Small intestine (tissue), 7 donors: Measurements from ENCODE around the gene ELK3. TPM values are rescaled to one million over a fixed set of nuclear protein-coding genes. Genes with fewer than 3 reads are reported as not detected.

ENCODE experiments used
- DNase-seq, 2 donors: peaks; one replicate each; pipeline versions ENCODE4 v3.0.0 to v3.0.0-alpha.2; 2013
- FAIRE-seq: peaks from 2 replicates; lab custom pipeline; 2012; peaks lifted over from hg19 to GRCh38; lab: Jason Lieb, UNC
- H3K27ac ChIP-seq, 3 donors: one replicate each; pipeline ENCODE4 v1.5.1; 2013; ENCODE audit warnings: low read length in 2 of 3, mild to moderate bottlenecking in 2 of 3, control low read depth in 1 of 3, inconsistent platforms in 1 of 3, low read depth in 1 of 3, moderate library complexity in 1 of 3
- H3K27me3 ChIP-seq, 3 donors: one replicate each; pipeline ENCODE4 v1.6.1; 2013; ENCODE audit warnings: low read length in 3 of 3, inconsistent platforms in 1 of 3; ENCODE audit not compliant: control insufficient read depth in 3 of 3, insufficient read depth in 3 of 3
- H3K36me3 ChIP-seq, 3 donors: one replicate each; pipeline ENCODE4 v1.6.1; 2013; ENCODE audit warnings: low read length in 3 of 3, inconsistent platforms in 1 of 3, low read depth in 1 of 3, mild to moderate bottlenecking in 1 of 3, moderate library complexity in 1 of 3; ENCODE audit not compliant: control insufficient read depth in 3 of 3, insufficient read depth in 2 of 3
- H3K4me1 ChIP-seq, 3 donors: one replicate each; pipeline ENCODE4 v1.6.1; 2013; ENCODE audit warnings: low read length in 2 of 3, inconsistent platforms in 1 of 3, low read depth in 1 of 3, mild to moderate bottlenecking in 1 of 3, moderate library complexity in 1 of 3; ENCODE audit not compliant: control insufficient read depth in 3 of 3, insufficient read depth in 2 of 3
- H3K4me3 ChIP-seq, 3 donors: one replicate each; pipeline ENCODE4 v1.5.1; 2013; ENCODE audit warnings: low read length in 3 of 3, control low read depth in 1 of 3, inconsistent platforms in 1 of 3, low read depth in 1 of 3, mild to moderate bottlenecking in 1 of 3, moderate library complexity in 1 of 3
- H3K9me3 ChIP-seq, 2 donors: one replicate each; pipeline ENCODE4 v1.6.1; 2013; ENCODE audit warnings: low read depth in 1 of 2, low read length in 1 of 2; ENCODE audit not compliant: control insufficient read depth in 2 of 2, insufficient read depth in 1 of 2
- WGBS, 3 donors: extraction: QIAGEN DNeasy Blood & Tissue Kit; methylation state at CpG; one replicate each; pipeline ENCODE4 v1.1.7; 2013; 5-methylcytosine and 5-hydroxymethylcytosine counted together
- polyA plus RNA-seq, 4 donors: library from polyadenylated mRNA; stranded (reverse) in 3 of 4; unstranded in 1 of 4; fragments of 200-250 nt in 3 of 4; fragments of 120-200 nt in 1 of 4; gene quantifications; one replicate each; pipeline versions ENCODE4 v1.2.1 to v1.2.3, GENCODE V29; 2013
- donor health status: healthy with polysubstance abuse.
- donor health status: control.
- donor health status: control.
- donor health status: Bipolar disorder and iron deficiency.
- donor health status: healthy.

ELK3 gene
- polyA plus RNA-seq, 4 donors = 0.67 to 15.9 (median 10.8) TPM

- WGBS, 3 donors = 89 to 96% (median 94%) methylated on average over 7 of the region's 7 CpGs
- Histone ChIP-seq H3K4me1 (peaks cover 0 to 2% (median 0%) of the 10 kb centered on the region in 3 donors), H3K36me3 (peaks cover 0 to 37% (median 6%) of the 10 kb centered on the region in 3 donors), H3K27me3 (no peaks in the 10 kb centered on the region), H3K9me3 (no peaks in the 10 kb centered on the region), H3K4me3 (no peak overlapping the region), H3K27ac (peak overlapping the region in 1 of 3 donors; percentile 35)
- FAIRE-seq = no peak
- DNase-seq = no peak
Measured at GRCh38 chr12:96250119-96250685, 56.0 kb downstream of the ELK3 start.

DNA sequence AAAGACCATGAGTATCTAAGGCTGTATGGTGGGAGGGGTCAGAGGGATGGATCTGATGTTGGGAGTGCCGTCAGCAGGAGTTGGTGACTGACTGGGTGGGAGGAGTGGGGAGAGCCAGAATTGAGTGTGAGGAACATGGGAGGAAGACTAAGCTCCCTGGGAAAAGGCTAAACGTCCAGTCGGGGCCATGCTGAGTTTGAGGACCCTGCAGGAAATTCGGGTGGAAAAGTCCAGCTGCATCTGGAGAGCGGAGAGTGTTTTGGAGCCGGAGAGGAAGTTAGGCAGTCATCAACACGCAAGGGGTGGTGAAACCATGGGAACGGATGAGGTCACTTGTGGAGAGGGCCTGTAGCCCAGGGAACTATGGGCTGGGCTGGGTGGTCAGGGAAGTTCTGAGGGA lies 60.9 kb downstream of the ELK3 start:
- FAIRE-seq (no peak), DNase-seq (peak in 1 of 2 donors; percentile 26)
- H3K27ac ChIP-seq = peak overlapping the region in 1 of 3 donors; percentile 77
- peaks cover 0 to 15% (median 0%) of the 10 kb centered on the region in 3 donors for H3K36me3 ChIP-seq
- 57 to 91% (median 83%) methylated on average over 8 of the region's 8 CpGs for WGBS, 3 donors
- no peaks in the 10 kb centered on the region for H3K27me3 ChIP-seq
- H3K9me3 ChIP-seq = no peaks in the 10 kb centered on the region
- H3K4me1 ChIP-seq = peaks cover 0 to 2% (median 0%) of the 10 kb centered on the region in 3 donors
- no peak overlapping the region for H3K4me3 ChIP-seq

- H3K4me3 ChIP-seq = no peak overlapping the region
- H3K4me1 ChIP-seq = peaks cover 0 to 2% (median 0%) of the 10 kb centered on the region in 3 donors
- no peaks in the 10 kb centered on the region for H3K27me3 ChIP-seq
- peak overlapping the region in 1 of 3 donors; percentile 64 for H3K27ac ChIP-seq
- FAIRE-seq = no peak
- H3K9me3 ChIP-seq = no peaks in the 10 kb centered on the region
- DNase-seq = no peak
- WGBS, 3 donors = 79 to 83% (median 82%) methylated on average over 7 of the region's 7 CpGs
- peaks cover 0 to 10% (median 4%) of the 10 kb centered on the region in 3 donors for H3K36me3 ChIP-seq
Measured at GRCh38 chr12:96256672-96257361, 62.6 kb downstream of the ELK3 start.

- Histone ChIP-seq H3K27me3 (no peaks in the 10 kb centered on the region), H3K4me1 (peaks cover 0 to 2% (median 0%) of the 10 kb centered on the region in 3 donors), H3K4me3 (no peak overlapping the region), H3K9me3 (no peaks in the 10 kb centered on the region), H3K27ac (peak overlapping the region in 1 of 3 donors; percentile 53), H3K36me3 (peaks cover 0 to 10% (median 4%) of the 10 kb centered on the region in 3 donors)
- FAIRE-seq = no peak
- WGBS, 3 donors = 78 to 90% (median 82%) methylated on average over 2 of the region's 2 CpGs
- no peak for DNase-seq
Measured at GRCh38 chr12:96257550-96258103, 63.5 kb downstream of the ELK3 start.

DNA sequence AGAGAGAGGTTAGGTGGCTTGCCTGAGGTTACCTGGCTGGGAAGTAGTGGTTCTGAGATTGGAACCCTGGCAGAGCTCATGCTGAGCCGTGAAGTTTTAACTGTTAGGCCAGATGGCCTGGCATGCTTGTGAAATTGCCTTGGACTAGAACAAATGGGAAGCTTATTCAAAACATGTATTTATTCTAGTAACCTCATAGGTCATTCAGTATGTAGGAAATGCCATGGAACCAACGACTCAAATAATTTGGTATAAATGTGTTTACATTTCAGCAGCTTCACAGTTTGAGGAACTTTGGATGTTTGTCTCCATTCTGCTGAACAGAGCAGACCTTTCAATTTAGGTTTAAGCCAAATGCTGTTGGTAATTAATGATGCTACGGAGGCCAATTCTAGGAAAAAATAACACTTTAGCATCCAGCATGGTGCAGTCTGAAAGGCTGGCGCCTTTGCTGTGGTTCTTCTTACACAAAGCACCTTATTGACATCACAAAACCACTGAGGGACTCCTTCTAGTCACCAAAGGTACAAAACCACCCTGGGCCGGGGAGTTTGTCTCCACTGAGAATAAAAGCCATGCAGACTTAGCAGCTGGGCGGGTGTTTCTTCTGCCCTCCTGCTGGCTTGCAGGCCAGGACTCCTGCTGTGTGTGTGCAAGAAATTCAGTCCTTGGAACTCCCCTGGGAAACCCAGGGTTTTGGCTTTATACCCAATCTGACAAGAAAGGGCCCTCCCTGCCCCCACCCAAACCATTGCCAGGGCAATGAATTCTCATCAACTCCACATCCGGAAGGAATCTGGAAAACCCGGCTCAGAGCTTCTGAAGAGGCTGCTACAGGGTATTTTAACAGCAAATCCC lies 64.2 kb downstream of the ELK3 start:
- FAIRE-seq (no peak), DNase-seq (no peak)
- Histone ChIP-seq H3K36me3 (peaks cover 0 to 10% (median 4%) of the 10 kb centered on the region in 3 donors), H3K9me3 (no peaks in the 10 kb centered on the region), H3K4me3 (no peak overlapping the region), H3K27ac (peak overlapping the region in 1 of 3 donors; percentile 53), H3K27me3 (no peaks in the 10 kb centered on the region), H3K4me1 (peaks cover 0 to 2% (median 0%) of the 10 kb centered on the region in 3 donors)
- WGBS, 3 donors = 46 to 85% (median 70%) methylated on average over 8 of the region's 8 CpGs

DNA sequence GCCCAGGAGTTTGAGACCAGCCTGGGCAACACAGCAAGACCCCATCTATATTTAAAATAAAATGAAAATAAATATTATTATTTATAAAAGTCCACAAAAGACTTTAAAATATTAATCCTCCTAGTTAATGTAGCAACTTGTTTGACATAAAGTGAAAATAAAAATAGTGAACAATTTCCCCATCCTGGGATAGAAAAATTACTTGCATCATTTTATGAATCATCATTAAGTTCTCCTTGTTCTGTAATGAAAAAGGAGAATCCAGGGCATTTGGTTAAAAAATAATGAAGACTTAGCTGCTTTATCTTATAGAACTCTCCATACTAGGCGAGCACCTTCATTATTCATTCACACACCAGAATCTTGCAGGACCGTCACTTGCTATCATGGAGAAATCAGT lies 66.1 kb downstream of the ELK3 start:
- H3K27me3 ChIP-seq = no peaks in the 10 kb centered on the region
- no peak for FAIRE-seq
- H3K4me3 ChIP-seq = no peak overlapping the region
- WGBS, 3 donors = 92 to 96% (median 93%) methylated on average over 2 of the region's 2 CpGs
- H3K4me1 ChIP-seq = no peaks in the 10 kb centered on the region
- H3K36me3 ChIP-seq = peaks cover 0 to 15% (median 4%) of the 10 kb centered on the region in 3 donors
- DNase-seq = no peak
- H3K27ac ChIP-seq = no peak overlapping the region
- no peaks in the 10 kb centered on the region for H3K9me3 ChIP-seq

- H3K4me1 ChIP-seq = no peaks in the 10 kb centered on the region
- no peak for FAIRE-seq
- H3K4me3 ChIP-seq = no peak overlapping the region
- no peak overlapping the region for H3K27ac ChIP-seq
- no peaks in the 10 kb centered on the region for H3K9me3 ChIP-seq
- no peaks in the 10 kb centered on the region for H3K27me3 ChIP-seq
- peaks cover 0 to 17% (median 4%) of the 10 kb centered on the region in 3 donors for H3K36me3 ChIP-seq
- 91 to 94% (median 93%) methylated on average over 3 of the region's 3 CpGs for WGBS, 3 donors
- no peak for DNase-seq
Measured at GRCh38 chr12:96260644-96261043, 66.5 kb downstream of the ELK3 start.

DNA sequence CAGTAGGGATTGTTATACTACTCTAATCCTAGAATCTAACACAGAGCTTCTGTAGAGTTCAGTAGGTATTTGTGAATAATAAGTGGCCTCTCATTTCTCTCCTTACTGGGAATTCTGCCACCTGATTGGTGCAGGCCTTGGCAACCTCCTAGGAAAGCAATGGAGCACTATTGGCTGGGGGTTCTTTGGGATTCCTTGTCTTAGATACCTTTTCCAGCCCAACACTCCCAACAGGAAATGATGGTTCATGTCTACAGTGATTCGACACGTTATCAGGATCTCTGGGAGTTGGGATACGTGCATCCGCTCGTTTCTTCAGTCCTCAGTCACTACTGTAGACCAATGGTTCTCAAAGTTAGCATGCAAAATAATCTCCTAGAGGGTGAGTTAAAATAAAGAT lies 67.4 kb downstream of the ELK3 start:
- Histone ChIP-seq H3K4me1 (no peaks in the 10 kb centered on the region), H3K9me3 (no peaks in the 10 kb centered on the region), H3K4me3 (no peak overlapping the region), H3K27ac (no peak overlapping the region), H3K27me3 (no peaks in the 10 kb centered on the region), H3K36me3 (peaks cover 0 to 17% (median 4%) of the 10 kb centered on the region in 3 donors)
- no peak for FAIRE-seq
- DNase-seq = no peak
- WGBS, 3 donors = 94 to 99% (median 94%) methylated on average over 5 of the region's 5 CpGs
